GM06990 (cell line): ENCODE results near the gene ATP5F1C.

Experiments
- DNase-seq: peaks from one replicate; pipeline ENCODE4 v3.0.0-alpha.2; 2011; ENCODE audit not compliant: insufficient read length; ENCODE audit errors: extremely low read depth
- H3K27me3 ChIP-seq: replicated peaks from 2 replicates; pipeline ENCODE4 v1.6.0; 2011; ENCODE audit warnings: low read length; ENCODE audit not compliant: control insufficient read depth, insufficient read depth
- H3K36me3 ChIP-seq: 2 replicates; pipeline ENCODE4 v1.5.1; 2011; ENCODE audit warnings: low read length; ENCODE audit not compliant: control insufficient read depth, insufficient read depth
- H3K4me3 ChIP-seq: replicated peaks from 2 replicates; pipeline ENCODE4 v1.5.1; 2011; ENCODE audit warnings: low read depth, mild to moderate bottlenecking, control low read depth, low read length
- CTCF ChIP-seq: IDR thresholded peaks from 2 replicates; pipeline ENCODE4 v1.5.1; 2011; ENCODE audit warnings: low read length, control low read depth, mild to moderate bottlenecking, inconsistent platforms; ENCODE audit not compliant: insufficient read depth, poor library complexity, severe bottlenecking

Gene ATP5F1C

GRCh38 chr10:7755103-7755502 lies 32.9 kb upstream of the ATP5F1C start:
- DNase-seq: no peak
- no peaks in the 10 kb centered on the region for H3K27me3 ChIP-seq
- H3K4me3 ChIP-seq: no peak overlapping the region
- peaks cover 9% of the 10 kb centered on the region for H3K36me3 ChIP-seq
- TF ChIP-seq CTCF: no peak

GRCh38 chr10:7756360-7756992 lies 31.5 kb upstream of the ATP5F1C start:
- H3K4me3 ChIP-seq: no peak overlapping the region
- TF ChIP-seq CTCF: peak; percentile 59
- H3K27me3 ChIP-seq: no peaks in the 10 kb centered on the region
- peaks cover 9% of the 10 kb centered on the region for H3K36me3 ChIP-seq
- DNase-seq: no peak

- peaks cover 4% of the 10 kb centered on the region for H3K36me3 ChIP-seq
- no peak overlapping the region for H3K4me3 ChIP-seq
- TF ChIP-seq CTCF: no peak
- no peak for DNase-seq
- no peaks in the 10 kb centered on the region for H3K27me3 ChIP-seq
Observed at GRCh38 chr10:7763929-7764328, 24.0 kb upstream of the ATP5F1C start.

GRCh38 chr10:7766241-7766640 lies 21.7 kb upstream of the ATP5F1C start:
- H3K36me3 ChIP-seq: peaks cover 5% of the 10 kb centered on the region
- H3K27me3 ChIP-seq: no peaks in the 10 kb centered on the region
- TF ChIP-seq CTCF: no peak
- DNase-seq: no peak
- no peak overlapping the region for H3K4me3 ChIP-seq

GRCh38 chr10:7767209-7767608 lies 20.8 kb upstream of the ATP5F1C start:
- DNase-seq: no peak
- Histone ChIP-seq H3K4me3 (no peak overlapping the region), H3K36me3 (peaks cover 4% of the 10 kb centered on the region), H3K27me3 (no peaks in the 10 kb centered on the region)
- no peak for TF ChIP-seq CTCF

GRCh38 chr10:7768417-7768816 lies 19.6 kb upstream of the ATP5F1C start:
- Histone ChIP-seq H3K27me3 (no peaks in the 10 kb centered on the region), H3K4me3 (no peak overlapping the region), H3K36me3 (peaks cover 4% of the 10 kb centered on the region)
- no peak for DNase-seq
- TF ChIP-seq CTCF: no peak
